ENCODE results near the gene GRPEL1. TPM values are rescaled to one million over a fixed set of nuclear protein-coding genes. Genes with fewer than 3 reads are reported as not detected.

GRPEL1 gene
- total and polyA plus RNA-seq, 2 of the 4 experiments (the other 2 are of a cell fraction), result 33.0 to 33.9 TPM

- H2BK120ac ChIP-seq (ENCODE audit: low read depth, low read length), result no peak overlapping the region
- TF ChIP-seq NFE2L2 (IDR thresholded peaks at IDR 0.05; ENCODE audit: low read depth, low read length), result no peak
- TF ChIP-seq POLR2A (IDR thresholded peaks at IDR 0.05; ENCODE audit: low read depth, low read length), result no peak
- no peak for TF ChIP-seq RAD21 (IDR thresholded peaks at IDR 0.05; ENCODE audit: low read length)
- no peak overlapping the region for H3K4ac ChIP-seq (ENCODE audit: low read depth, low read length)
- no peak for DNase-seq
- H3K14ac ChIP-seq (replicated peaks; ENCODE audit: low read depth, low read length), result no peak overlapping the region
- no peak overlapping the region for H4K8ac ChIP-seq (ENCODE audit: low read depth in 2 of 2, low read length in 2 of 2)
- H2BK5ac ChIP-seq (ENCODE audit: low read depth, low read length, poor library complexity, severe bottlenecking), result no peak overlapping the region
- no peaks in the 10 kb centered on the region for H3K79me1 ChIP-seq (ENCODE audit: low read depth in 1 of 2, low read length in 2 of 2)
- 67% methylated on average over 1 of the region's 11 CpGs; no CpG with 5 or more reads in 1 of the 2 experiments for WGBS, 2 experiments (ENCODE audit: extremely low coverage in 2 of 2, insufficient read length in 1 of 2)
- peaks cover 3% of the 10 kb centered on the region; the same call in 1 of the 2 replicates for H3K4me1 ChIP-seq (ENCODE audit: control insufficient read depth, insufficient read depth, low read length)
- no peaks in the 10 kb centered on the region; the same call in 1 of the 2 replicates for H3K9me3 ChIP-seq (ENCODE audit: control insufficient read depth, insufficient read depth, low read length)
- ATAC-seq (ENCODE audit: low read depth), result no peak
- peaks cover 22% of the 10 kb centered on the region; the same call in 1 of the 2 replicates for H3K27me3 ChIP-seq (ENCODE audit: control insufficient read depth, insufficient read depth, low read length)
- H2BK15ac ChIP-seq (ENCODE audit: low read depth, low read length), result no peak overlapping the region
- ChIA-PET CTCF (no interaction called here), POLR2A (ENCODE audit: unreplicated experiment) (no interaction called here)
- no peak overlapping the region for H3K4me3 ChIP-seq (ENCODE audit: insufficient read depth, low read depth, low read length)
- no TSS peak for BruUV-seq (replicated peaks)
- H3K27ac ChIP-seq (ENCODE audit: insufficient read depth, low read length), result no peak overlapping the region
- H2AFZ ChIP-seq (replicated peaks; ENCODE audit: low read length, poor library complexity), result no peak overlapping the region
- H4K20me1 ChIP-seq (ENCODE audit: insufficient read depth, low read length), result peaks cover 4% of the 10 kb centered on the region; the same call in 1 of the 2 replicates
- H2BK20ac ChIP-seq (ENCODE audit: low read depth, low read length), result no peak overlapping the region
- intact Hi-C loops (cut with micrococcal nuclease), result no loop called here
- no peak overlapping the region for H2AK5ac ChIP-seq (ENCODE audit: low read depth, low read length)
- H3K56ac ChIP-seq (ENCODE audit: extremely low read depth, insufficient read depth, low read length), result no peak overlapping the region
- no peak overlapping the region for H4K91ac ChIP-seq (ENCODE audit: insufficient read depth, low read depth, low read length)
- H2AK9ac ChIP-seq (replicated peaks; ENCODE audit: low read depth, low read length, poor library complexity), result no peak overlapping the region
- no peak overlapping the region for H3K9ac ChIP-seq (ENCODE audit: low read depth, low read length)
- no peak overlapping the region for H3K4me2 ChIP-seq (ENCODE audit: low read depth, low read length)
- H3K18ac ChIP-seq (ENCODE audit: low read depth, low read length), result no peak overlapping the region
- no peak overlapping the region for H3K23ac ChIP-seq (ENCODE audit: low read depth, low read length)
- H3K9me1 ChIP-seq (ENCODE audit: insufficient read depth, low read length), result peaks cover 4% of the 10 kb centered on the region; the same call in 1 of the 2 replicates
- in situ Hi-C loops (cut with MboI; ENCODE audit: low sequenced_read_pairs), result no loop called here
- dilution Hi-C loops (cut with HindIII; ENCODE audit: low sequenced_read_pairs, unreplicated experiment), result no loop called here
- no peak overlapping the region for H4K5ac ChIP-seq (ENCODE audit: low read depth, low read length)
- H3K36me3 ChIP-seq (ENCODE audit: control insufficient read depth, insufficient read depth, low read length), result no peaks in the 10 kb centered on the region
These were observed 39.5 kb upstream of the GRPEL1 start for GRCh38 chr4:7107166-7107905.

All from IMR-90 (cell line).